Esophagus (tissue), 2 donors: ENCODE data around the gene CTNNA1. TPM values are rescaled to one million over a fixed set of nuclear protein-coding genes. Genes with fewer than 3 reads are reported as not detected.

ENCODE experiments used
- H3K27ac ChIP-seq, 2 donors: one replicate each; pipeline ENCODE4 v1.5.1; 2013; ENCODE audit warnings: low read depth in 2 of 2, mild to moderate bottlenecking in 2 of 2, inconsistent platforms in 1 of 2, low read length in 1 of 2, moderate library complexity in 1 of 2
- H3K27me3 ChIP-seq, 2 donors: one replicate each; pipeline ENCODE4 v1.6.1; 2013; ENCODE audit warnings: low read length in 2 of 2, control low read depth in 1 of 2, mild to moderate bottlenecking in 1 of 2; ENCODE audit not compliant: insufficient read depth in 2 of 2, control insufficient read depth in 1 of 2
- H3K36me3 ChIP-seq, 2 donors: one replicate each; pipeline ENCODE4 v1.6.1; 2013; ENCODE audit warnings: low read length in 1 of 2; ENCODE audit not compliant: control insufficient read depth in 2 of 2, insufficient read depth in 2 of 2
- H3K4me1 ChIP-seq, 2 donors: one replicate each; pipeline ENCODE4 v1.6.1; 2013; ENCODE audit warnings: low read length in 1 of 2; ENCODE audit not compliant: control insufficient read depth in 2 of 2, insufficient read depth in 2 of 2
- H3K4me3 ChIP-seq, 2 donors: one replicate each; pipeline ENCODE4 v1.5.1; 2013; ENCODE audit warnings: low read length in 2 of 2, mild to moderate bottlenecking in 2 of 2, low read depth in 1 of 2, moderate library complexity in 1 of 2
- H3K9me3 ChIP-seq, 2 donors: one replicate each; pipeline ENCODE4 v1.6.1; 2013; ENCODE audit warnings: mild to moderate bottlenecking in 2 of 2, low read depth in 1 of 2, low read length in 1 of 2, moderate library complexity in 1 of 2; ENCODE audit not compliant: control insufficient read depth in 2 of 2, insufficient read depth in 1 of 2
- WGBS, 2 donors: extraction: QIAGEN DNeasy Blood & Tissue Kit; methylation state at CpG; one replicate each; pipeline ENCODE4 v1.1.7; 2013; 5-methylcytosine and 5-hydroxymethylcytosine counted together
- polyA plus RNA-seq, 2 donors: library from polyadenylated mRNA; stranded (reverse); fragments of 200-250 nt; gene quantifications; one replicate each; pipeline ENCODE4 v1.2.3, GENCODE V29; 2013
- donor health status: healthy with polysubstance abuse.
- donor health status: Bipolar disorder and iron deficiency.

Gene CTNNA1
- polyA plus RNA-seq, 2 donors, result 221 to 223 TPM

GRCh38 chr5:138817241-138817640 lies 64.0 kb downstream of the CTNNA1 start:
- H3K4me3 ChIP-seq, result no peak overlapping the region
- H3K9me3 ChIP-seq, result no peaks in the 10 kb centered on the region
- peaks cover 0 to 17% of the 10 kb centered on the region in 2 donors for H3K36me3 ChIP-seq
- no peaks in the 10 kb centered on the region for H3K4me1 ChIP-seq
- no peak overlapping the region for H3K27ac ChIP-seq
- H3K27me3 ChIP-seq, result no peaks in the 10 kb centered on the region
- 95 to 97% methylated on average over 1 of the region's 1 CpG for WGBS, 2 donors

- Histone ChIP-seq H3K27ac (no peak overlapping the region), H3K9me3 (no peaks in the 10 kb centered on the region), H3K27me3 (no peaks in the 10 kb centered on the region), H3K36me3 (peaks cover 0 to 16% of the 10 kb centered on the region in 2 donors), H3K4me1 (no peaks in the 10 kb centered on the region), H3K4me3 (no peak overlapping the region)
- WGBS, 2 donors, result 86 to 91% methylated on average over 4 of the region's 4 CpGs
Measured at GRCh38 chr5:138819081-138819480, 65.9 kb downstream of the CTNNA1 start.

- Histone ChIP-seq H3K27ac (no peak overlapping the region), H3K36me3 (peaks cover 0 to 16% of the 10 kb centered on the region in 2 donors), H3K4me1 (no peaks in the 10 kb centered on the region), H3K4me3 (no peak overlapping the region), H3K27me3 (no peaks in the 10 kb centered on the region), H3K9me3 (no peaks in the 10 kb centered on the region)
- 83 to 87% methylated on average over 3 of the region's 3 CpGs for WGBS, 2 donors
Measured at GRCh38 chr5:138820695-138821094, 67.5 kb downstream of the CTNNA1 start.

GRCh38 chr5:138824516-138824915 lies 71.3 kb downstream of the CTNNA1 start:
- Histone ChIP-seq H3K27ac (no peak overlapping the region), H3K27me3 (no peaks in the 10 kb centered on the region), H3K36me3 (peaks cover 5 to 16% of the 10 kb centered on the region in 2 donors), H3K9me3 (no peaks in the 10 kb centered on the region), H3K4me1 (no peaks in the 10 kb centered on the region), H3K4me3 (no peak overlapping the region)
- WGBS, 2 donors, result 71 to 77% methylated on average over 7 of the region's 7 CpGs

- H3K27ac ChIP-seq, result no peak overlapping the region
- no peaks in the 10 kb centered on the region for H3K9me3 ChIP-seq
- no peaks in the 10 kb centered on the region for H3K4me1 ChIP-seq
- peaks cover 5 to 13% of the 10 kb centered on the region in 2 donors for H3K36me3 ChIP-seq
- H3K4me3 ChIP-seq, result no peak overlapping the region
- H3K27me3 ChIP-seq, result no peaks in the 10 kb centered on the region
- WGBS, 2 donors, result 52 to 57% methylated on average over 5 of the region's 5 CpGs
Measured at GRCh38 chr5:138824924-138825863, 72.0 kb downstream of the CTNNA1 start.

- Histone ChIP-seq H3K4me1 (no peaks in the 10 kb centered on the region), H3K36me3 (peaks cover 5 to 9% of the 10 kb centered on the region in 2 donors), H3K4me3 (no peak overlapping the region), H3K27me3 (no peaks in the 10 kb centered on the region), H3K27ac (no peak overlapping the region), H3K9me3 (no peaks in the 10 kb centered on the region)
- 72 to 82% methylated on average over 4 of the region's 4 CpGs for WGBS, 2 donors
Measured at GRCh38 chr5:138828556-138828955, 75.3 kb downstream of the CTNNA1 start.

DNA sequence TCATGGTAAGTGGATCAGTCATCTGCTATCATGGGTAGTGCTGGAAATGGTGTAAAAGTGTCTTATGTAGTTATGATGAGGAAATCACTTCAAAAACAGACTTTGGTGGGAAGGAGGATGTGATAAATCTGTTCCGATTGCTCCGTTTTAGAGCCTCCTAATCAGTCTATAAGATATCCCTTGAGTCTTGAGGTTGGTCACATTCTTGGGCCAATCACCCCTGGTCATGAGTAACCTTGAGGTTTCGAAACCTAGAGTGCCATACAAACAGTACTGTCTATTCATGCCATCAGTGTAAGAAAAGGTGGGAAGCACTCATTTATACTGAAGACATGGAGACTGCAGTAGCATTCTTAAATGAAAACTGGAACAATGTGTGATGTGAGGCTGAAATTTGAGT lies 76.1 kb downstream of the CTNNA1 start:
- WGBS, 2 donors, result 94 to 96% methylated on average over 3 of the region's 3 CpGs
- H3K4me1 ChIP-seq, result no peaks in the 10 kb centered on the region
- no peak overlapping the region for H3K27ac ChIP-seq
- H3K36me3 ChIP-seq, result peaks cover 5 to 9% of the 10 kb centered on the region in 2 donors
- no peaks in the 10 kb centered on the region for H3K9me3 ChIP-seq
- no peak overlapping the region for H3K4me3 ChIP-seq
- H3K27me3 ChIP-seq, result no peaks in the 10 kb centered on the region

- H3K27ac ChIP-seq, result no peak overlapping the region
- peaks cover 5 to 8% of the 10 kb centered on the region in 2 donors for H3K36me3 ChIP-seq
- no peaks in the 10 kb centered on the region for H3K27me3 ChIP-seq
- no peak overlapping the region for H3K4me3 ChIP-seq
- H3K9me3 ChIP-seq, result no peaks in the 10 kb centered on the region
- H3K4me1 ChIP-seq, result no peaks in the 10 kb centered on the region
Measured at GRCh38 chr5:138831703-138832102, 78.5 kb downstream of the CTNNA1 start.

DNA sequence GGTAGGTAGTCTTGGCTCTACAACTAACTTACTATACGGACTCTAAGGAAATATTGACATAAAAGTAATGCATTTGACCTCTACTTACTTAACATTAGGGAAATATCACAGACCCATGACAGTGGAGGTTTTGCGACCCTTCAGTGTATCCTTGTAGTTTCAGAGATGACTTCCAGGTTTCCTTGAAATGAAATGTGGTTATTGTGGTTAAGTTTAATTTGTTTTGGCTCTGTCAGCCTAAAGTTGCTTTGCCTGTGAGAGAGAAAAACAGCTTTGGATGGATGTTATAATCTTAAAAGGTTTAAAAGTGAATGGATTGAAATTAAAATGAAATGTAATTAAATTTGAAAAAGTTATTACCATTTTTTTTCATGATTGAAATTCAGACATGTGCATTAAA lies 79.0 kb downstream of the CTNNA1 start:
- peaks cover 5 to 8% of the 10 kb centered on the region in 2 donors for H3K36me3 ChIP-seq
- no peak overlapping the region for H3K27ac ChIP-seq
- H3K4me1 ChIP-seq, result no peaks in the 10 kb centered on the region
- H3K4me3 ChIP-seq, result no peak overlapping the region
- H3K27me3 ChIP-seq, result no peaks in the 10 kb centered on the region
- no peaks in the 10 kb centered on the region for H3K9me3 ChIP-seq
- 75 to 83% methylated on average over 2 of the region's 2 CpGs for WGBS, 2 donors

DNA sequence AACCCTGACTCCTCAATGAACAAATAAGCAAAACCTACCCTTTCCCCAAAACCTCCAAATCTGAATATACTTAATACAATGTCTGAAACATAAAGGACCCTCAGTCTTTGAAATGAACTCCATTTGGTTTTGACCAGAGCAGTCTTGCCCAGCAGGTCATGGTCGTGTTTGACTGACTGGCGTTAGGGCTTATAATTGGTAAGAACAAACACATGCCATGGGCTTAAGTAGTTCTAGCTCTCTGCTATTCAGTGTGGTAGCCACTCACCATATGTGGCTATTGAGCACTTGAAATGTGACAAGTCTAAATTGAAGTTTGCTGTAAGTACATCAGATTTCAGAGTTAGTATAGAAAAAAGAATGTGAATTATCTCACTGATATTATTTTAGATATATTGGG lies 79.9 kb downstream of the CTNNA1 start:
- H3K9me3 ChIP-seq, result no peaks in the 10 kb centered on the region
- WGBS, 2 donors, result 78 to 80% methylated on average over 2 of the region's 2 CpGs
- no peaks in the 10 kb centered on the region for H3K4me1 ChIP-seq
- no peak overlapping the region for H3K4me3 ChIP-seq
- H3K27me3 ChIP-seq, result no peaks in the 10 kb centered on the region
- peaks cover 3 to 6% of the 10 kb centered on the region in 2 donors for H3K36me3 ChIP-seq
- H3K27ac ChIP-seq, result no peak overlapping the region
